Mammary epithelial cell (primary cell): ENCODE measurements around the gene ARL5C.

Experiments used
- EZH2 ChIP-seq: IDR thresholded peaks from 2 replicates; pipeline ENCODE4 v1.6.1; 2012; ENCODE audit warnings: low read length, inconsistent platforms, borderline replicate concordance
- TF ChIP-seq, protein P1 (sequence below), 2 donors: IDR thresholded peaks in 1 of 2; conservative IDR thresholded peaks in 1 of 2; 2 replicates each; pipeline ENCODE4 v1.5.1; 2011 to 2012; ENCODE audit warnings: inconsistent platforms in 2 of 2, low read length in 2 of 2, mild to moderate bottlenecking in 2 of 2, control low read depth in 1 of 2, low read depth in 1 of 2; ENCODE audit not compliant: insufficient read depth in 1 of 2; ENCODE audit errors: extremely low read depth in 1 of 2

DNA sequence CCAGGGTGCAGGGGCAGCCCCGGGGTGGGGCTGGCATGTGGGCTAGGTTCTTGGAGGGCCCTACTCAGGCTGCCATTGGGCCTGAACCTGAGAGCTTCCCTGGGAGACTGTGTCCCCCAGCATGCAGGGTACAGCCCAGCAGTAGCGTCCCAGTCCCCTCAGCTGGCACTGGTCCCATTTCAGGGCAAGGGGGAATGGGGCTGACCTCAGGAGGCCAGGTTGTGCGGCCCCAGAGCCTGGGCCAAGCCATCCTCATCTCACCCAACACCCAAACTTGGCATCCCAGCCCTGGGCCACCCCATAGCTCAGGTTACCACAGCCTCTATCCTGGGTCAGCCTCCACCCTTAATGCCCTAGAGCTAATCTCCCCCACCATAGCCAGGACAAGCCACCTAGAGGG lies 20.8 kb downstream of the ARL5C start:
- TF ChIP-seq, protein P1, sequence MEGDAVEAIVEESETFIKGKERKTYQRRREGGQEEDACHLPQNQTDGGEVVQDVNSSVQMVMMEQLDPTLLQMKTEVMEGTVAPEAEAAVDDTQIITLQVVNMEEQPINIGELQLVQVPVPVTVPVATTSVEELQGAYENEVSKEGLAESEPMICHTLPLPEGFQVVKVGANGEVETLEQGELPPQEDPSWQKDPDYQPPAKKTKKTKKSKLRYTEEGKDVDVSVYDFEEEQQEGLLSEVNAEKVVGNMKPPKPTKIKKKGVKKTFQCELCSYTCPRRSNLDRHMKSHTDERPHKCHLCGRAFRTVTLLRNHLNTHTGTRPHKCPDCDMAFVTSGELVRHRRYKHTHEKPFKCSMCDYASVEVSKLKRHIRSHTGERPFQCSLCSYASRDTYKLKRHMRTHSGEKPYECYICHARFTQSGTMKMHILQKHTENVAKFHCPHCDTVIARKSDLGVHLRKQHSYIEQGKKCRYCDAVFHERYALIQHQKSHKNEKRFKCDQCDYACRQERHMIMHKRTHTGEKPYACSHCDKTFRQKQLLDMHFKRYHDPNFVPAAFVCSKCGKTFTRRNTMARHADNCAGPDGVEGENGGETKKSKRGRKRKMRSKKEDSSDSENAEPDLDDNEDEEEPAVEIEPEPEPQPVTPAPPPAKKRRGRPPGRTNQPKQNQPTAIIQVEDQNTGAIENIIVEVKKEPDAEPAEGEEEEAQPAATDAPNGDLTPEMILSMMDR (conservative IDR thresholded peaks at IDR 0.05 in 1 of 2, IDR thresholded peaks at IDR 0.05 in 1 of 2; ENCODE audit: extremely low read depth in 1 of 2, insufficient read depth in 1 of 2, low read depth in 1 of 2, low read length in 2 of 2), result no peak
- no peak for TF ChIP-seq EZH2
